Pancreas (tissue), 10 donors: ENCODE results near the gene SETD2. TPM values are rescaled to one million over a fixed set of nuclear protein-coding genes. Genes with fewer than 3 reads are reported as not detected.

Source experiments
- ATAC-seq, 4 donors: fragments of 200-7000 bp; cut with Tn5 transposase; one replicate each; pipeline versions ENCODE4 v1.8.0 to v1.9.1; 2020; ENCODE audit warnings: mild to moderate bottlenecking in 4 of 4, moderate library complexity in 4 of 4
- DNase-seq, 6 donors: peaks; one replicate each; pipeline ENCODE4 v3.0.0-alpha.2; 2020
- FAIRE-seq: peaks from 2 replicates; lab custom pipeline; 2012; peaks lifted over from hg19 to GRCh38; lab: Jason Lieb, UNC
- H3K27ac ChIP-seq, 4 donors: fragments of 200-600 bp; sonication (generic); 1 replicate in 3 of 4; 2 replicates in 1 of 4; pipeline versions ENCODE4 v1.5.0 to v1.8.0; 2020
- H3K27me3 ChIP-seq, 4 donors: fragments of 200-600 bp; one replicate each; pipeline ENCODE4 v1.8.0; 2021
- H3K36me3 ChIP-seq, 3 donors: fragments of 200-600 bp; sonication (generic) in 1 of 3; one replicate each; pipeline versions ENCODE4 v1.5.0 to v1.8.0; 2020 to 2021
- H3K4me1 ChIP-seq, 3 donors: fragments of 200-600 bp; one replicate each; pipeline ENCODE4 v1.8.0; 2021
- H3K4me3 ChIP-seq, 4 donors: fragments of 200-600 bp; sonication (generic) in 2 of 4; one replicate each; pipeline versions ENCODE4 v1.5.0 to v1.8.0; 2020 to 2021
- H3K9me3 ChIP-seq, 4 donors: fragments of 200-600 bp; one replicate each; pipeline ENCODE4 v1.8.0; 2021
- CTCF ChIP-seq, 4 donors: fragments of 200-600 bp; sonication (generic) in 3 of 4; IDR thresholded peaks; one replicate each; pipeline versions ENCODE4 v1.5.0 to v1.8.0; 2021; ENCODE audit warnings: antibody characterized with exemption in 4 of 4
- WGBS, 2 donors: extraction: QIAGEN DNeasy Blood & Tissue Kit; methylation state at CpG; one replicate each; pipeline ENCODE4 v1.1.7; 2013; 5-methylcytosine and 5-hydroxymethylcytosine counted together
- intact Hi-C, 3 donors: fragments of 100-400 bp; cut with DNase I; formaldehyde crosslinking; loops; one replicate each; pipeline versions ENCODE4 v1.11.1 to v1.14.2; 2022
- polyA plus RNA-seq, 2 donors: library from polyadenylated mRNA; stranded (reverse); fragments of 200-250 nt; gene quantifications; one replicate each; pipeline ENCODE4 v1.2.3, GENCODE V29; 2013
- total RNA-seq, 6 donors: library from RNA; stranded (reverse); fragmentation: NEBNext Ultra II Directional in 4 of 6; extraction: Animal tissue kit (Norgen Biotek cat#: 25700) in 4 of 6; gene quantifications; one replicate each; pipeline versions ENCODE4 v1.2.1 to v1.2.4, GENCODE V29; 2021 to 2023
- donor health status: healthy with polysubstance abuse.
- donor health status: DM: no; HTN: no; CAD: no; lungs with moderate emphysema.
- donor health status: DM: no; HTN: no; CAD: no.
- donor health status: control.
- donor health status: control.
- donor health status: Bipolar disorder and iron deficiency.
- donor health status: DM: yes; HTN: yes; CAD: no.
- donor health status: DM: no; HTN: no; CAD: no.
- donor health status: DM: no; HTN: no; CAD: no.
- donor health status: DM: yes; HTN: yes; CAD: no.

The SETD2 gene
- total and polyA plus RNA-seq, 8 donors: 9.6 to 35.3 (median 21.6) TPM

DNA sequence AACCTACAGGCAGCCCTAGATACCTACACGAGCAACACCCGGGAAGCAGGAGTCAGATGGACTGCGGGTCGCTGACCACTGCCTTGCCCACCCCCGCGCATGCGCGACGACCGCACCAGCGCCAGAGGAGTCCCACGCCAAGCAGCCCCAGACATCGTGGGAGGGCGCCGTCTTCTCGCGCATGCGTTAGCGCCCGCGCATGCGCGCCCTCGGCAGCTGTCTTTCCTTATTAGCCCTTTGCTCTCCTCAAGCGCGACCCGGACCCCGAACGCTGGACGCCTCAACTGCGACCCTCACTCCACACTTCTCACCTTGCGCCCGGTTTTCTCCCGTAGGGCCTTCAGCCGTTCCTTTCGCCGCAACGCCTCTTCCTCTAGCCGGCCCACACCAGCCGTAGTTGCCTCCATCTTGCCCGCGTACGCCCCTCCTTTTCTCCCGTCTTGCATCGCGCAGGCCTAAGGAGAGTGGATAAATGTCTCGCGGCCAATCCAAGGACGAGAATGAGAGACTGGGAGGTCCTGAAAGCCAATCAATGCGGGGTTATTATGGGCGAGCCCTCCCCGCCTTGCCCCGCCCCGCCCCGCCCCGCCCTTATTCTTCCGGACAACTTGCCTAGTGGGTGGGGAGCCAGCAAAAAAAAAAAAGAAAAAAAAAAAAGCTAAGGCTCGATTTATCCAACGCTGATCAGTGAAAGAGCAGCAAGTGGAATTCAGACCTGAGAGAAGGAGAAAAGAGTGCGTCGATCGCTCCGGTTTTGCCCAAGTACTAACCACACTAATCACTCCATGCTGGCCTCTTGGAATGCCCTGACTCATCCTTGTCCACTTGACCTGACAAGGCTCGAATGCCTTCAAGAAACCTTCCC is 187.4 kb downstream of the SETD2 start, which contains the start of gene CCDC12:
Gene CCDC12 (minus strand): TSS at position 420 of the 865 bp plus-strand sequence. CDS start 13 bp downstream, at position 407.
- Histone ChIP-seq H3K36me3 (no peaks in the 10 kb centered on the region), H3K27ac (peak within 1 kb of the TSS; percentile 85 to 94 (median 86)), H3K4me1 (peaks cover 5 to 44% (median 20%) of the 10 kb centered on the region in 3 donors), H3K27me3 (no peaks in the 10 kb centered on the region), H3K4me3 (peak within 1 kb of the TSS; percentile 50 to 80 (median 63)), H3K9me3 (no peaks in the 10 kb centered on the region)
- ATAC-seq (peak; percentile 79 to 88 (median 82)), DNase-seq (peak; percentile 89 to 97 (median 96)), FAIRE-seq (no peak)
- 0 to 1% methylated on average over 64 of the region's 64 CpGs for WGBS, 2 donors
- no peak for TF ChIP-seq CTCF (IDR thresholded peaks at IDR 0.05)
- intact Hi-C loops: no loop called here

- FAIRE-seq: no peak
Observed at GRCh38 chr3:46974421-46975171, 189.3 kb downstream of the SETD2 start.

GRCh38 chr3:46972396-46972795 is 191.5 kb downstream of the SETD2 start:
- no peak for DNase-seq
- H3K4me3 ChIP-seq: no peak overlapping the region
- H3K36me3 ChIP-seq: no peaks in the 10 kb centered on the region
- H3K27me3 ChIP-seq: no peaks in the 10 kb centered on the region
- no peak overlapping the region for H3K27ac ChIP-seq
- no peak for TF ChIP-seq CTCF (IDR thresholded peaks at IDR 0.05)
- 86 to 88% methylated on average over 2 of the region's 2 CpGs for WGBS, 2 donors
- peaks cover 25 to 73% (median 54%) of the 10 kb centered on the region in 3 donors for H3K4me1 ChIP-seq
- H3K9me3 ChIP-seq: no peaks in the 10 kb centered on the region
- no peak for ATAC-seq
- intact Hi-C loops: loop anchor here in 1 of 3 donors (5.0 kb wide), 1 partner anchor 35 kb away; no protein-coding TSS in a partner anchor
- no peak for FAIRE-seq

More at GRCh38 chr3:46974421-46975171, 189.3 kb downstream of the SETD2 start:
- Histone ChIP-seq H3K4me1 (peaks cover 18 to 60% (median 39%) of the 10 kb centered on the region in 3 donors), H3K4me3 (peak overlapping the region in 2 of 4 donors; percentile 68 to 80), H3K27me3 (no peaks in the 10 kb centered on the region), H3K27ac (peak overlapping the region in 1 of 4 donors; percentile 4), H3K9me3 (no peaks in the 10 kb centered on the region), H3K36me3 (no peaks in the 10 kb centered on the region)
- TF ChIP-seq CTCF (IDR thresholded peaks at IDR 0.05): no peak
- WGBS, 2 donors: 57 to 65% methylated on average over 9 of the region's 9 CpGs
- DNase-seq: no peak
- intact Hi-C loops: loop anchor here in 1 of 3 donors (5.0 kb wide), 1 partner anchor 37 kb away; no protein-coding TSS in a partner anchor
- no peak for ATAC-seq

GRCh38 chr3:46971742-46972141 is 192.2 kb downstream of the SETD2 start:
- Histone ChIP-seq H3K4me1 (peaks cover 30 to 70% (median 60%) of the 10 kb centered on the region in 3 donors), H3K36me3 (no peaks in the 10 kb centered on the region), H3K27me3 (no peaks in the 10 kb centered on the region), H3K4me3 (no peak overlapping the region), H3K27ac (peak overlapping the region; percentile 28 to 66 (median 54)), H3K9me3 (no peaks in the 10 kb centered on the region)
- ATAC-seq (no peak), FAIRE-seq (no peak), DNase-seq (no peak)
- intact Hi-C loops: loop anchor here in 1 of 3 donors (5.0 kb wide), 1 partner anchor 34 kb away; no protein-coding TSS in a partner anchor
- WGBS, 2 donors: 85 to 90% methylated on average over 1 of the region's 1 CpG
- TF ChIP-seq CTCF (IDR thresholded peaks at IDR 0.05): no peak
